HG03442 (cell line): ENCODE measurements around the gene FGF7.
"Not testable (repeated sequence)": the region's sequence is repeated elsewhere in the genome, so short reads cannot be mapped to it uniquely, and the experiment has no call there.

Experiments used
- ATAC-seq: cut with Tn5 transposase; IDR thresholded peaks from one replicate; pipeline ENCODE4 v1.9.1; 2021; ENCODE audit warnings: mild to moderate bottlenecking, moderate library complexity; ENCODE audit not compliant: unreplicated experiment

FGF7 gene

GRCh38 chr15:49492151-49492550 lies 69.1 kb downstream of the FGF7 start:
- no peak for ATAC-seq

DNA sequence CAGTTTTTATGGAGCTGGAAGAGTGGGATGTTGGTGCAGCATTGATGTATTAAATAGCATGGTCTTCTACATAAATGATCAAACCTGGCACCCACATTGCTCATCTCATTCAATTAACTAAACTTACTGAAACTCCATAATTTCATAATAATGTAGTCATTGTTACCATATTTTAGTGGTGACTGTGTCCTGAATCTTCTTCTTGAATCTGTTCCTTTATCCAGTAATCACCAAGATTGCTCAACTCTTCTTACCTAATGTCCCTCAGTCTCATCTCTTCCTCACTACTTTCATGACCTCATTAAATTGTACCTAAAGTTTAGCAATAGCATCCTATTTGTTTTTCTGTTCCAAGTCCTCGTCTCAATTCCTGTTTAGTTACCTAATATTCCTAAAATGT lies 69.8 kb downstream of the FGF7 start:
- ATAC-seq = no peak

- ATAC-seq = no peak
Measured at GRCh38 chr15:49494842-49495241, 71.8 kb downstream of the FGF7 start.

DNA sequence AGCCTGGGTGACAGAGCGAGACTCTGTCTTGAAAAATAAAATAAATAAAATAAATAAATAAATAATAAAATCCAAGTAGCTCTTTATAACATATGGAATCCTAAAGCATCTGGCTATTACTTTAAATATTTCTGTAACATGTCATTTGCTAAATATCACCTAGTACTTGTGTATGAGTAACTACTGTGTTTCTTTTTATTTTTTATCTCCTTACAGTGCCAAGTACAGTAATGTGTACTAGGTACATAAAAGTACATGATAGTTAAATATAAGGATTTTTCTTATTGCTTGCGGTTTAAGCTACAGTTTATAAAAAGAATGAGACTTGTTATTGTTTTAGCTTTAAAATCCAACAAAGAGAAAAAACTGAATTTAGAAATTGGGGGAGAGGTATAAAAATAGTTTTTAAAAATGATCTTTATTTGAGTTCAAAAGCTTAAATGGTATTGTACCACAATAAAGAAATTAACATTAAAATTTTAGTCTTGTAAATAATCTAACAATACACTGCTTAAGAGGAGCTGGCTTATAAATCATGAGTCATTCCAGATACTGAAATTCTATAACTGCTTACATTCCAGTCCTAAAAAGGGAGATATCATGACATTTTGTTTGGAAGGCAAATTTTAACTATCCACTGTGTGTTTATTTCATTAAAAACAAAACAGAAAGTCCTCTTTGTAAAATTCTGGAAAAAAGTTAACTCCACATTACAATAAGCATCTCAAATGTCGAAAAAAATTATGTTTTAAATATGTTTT lies 73.1 kb downstream of the FGF7 start:
- ATAC-seq = no peak

GRCh38 chr15:49501586-49501985 lies 78.5 kb downstream of the FGF7 start:
- no peak for ATAC-seq

DNA sequence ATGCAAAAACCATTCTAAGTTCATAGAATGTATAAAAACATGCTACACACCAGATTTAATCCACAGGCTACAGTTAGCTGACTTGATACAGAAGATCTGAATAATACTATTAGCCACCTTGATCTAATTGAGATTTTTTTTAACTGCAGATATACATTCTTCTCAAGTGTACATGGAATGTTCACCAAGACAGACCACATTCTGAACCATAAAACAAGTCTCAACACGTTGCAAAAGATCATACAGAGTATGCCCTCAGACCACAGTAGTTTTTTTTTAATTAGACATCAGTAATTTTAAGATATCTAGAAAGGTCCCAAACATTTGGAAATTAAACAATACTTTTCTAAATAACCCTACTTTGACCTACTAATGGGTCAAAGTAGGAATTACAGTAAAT lies 83.3 kb downstream of the FGF7 start:
- no peak for ATAC-seq

- ATAC-seq = no peak
Measured at GRCh38 chr15:49507261-49507660, 84.2 kb downstream of the FGF7 start.

GRCh38 chr15:49512739-49513138 lies 89.7 kb downstream of the FGF7 start:
- not testable (repeated sequence) for ATAC-seq

DNA sequence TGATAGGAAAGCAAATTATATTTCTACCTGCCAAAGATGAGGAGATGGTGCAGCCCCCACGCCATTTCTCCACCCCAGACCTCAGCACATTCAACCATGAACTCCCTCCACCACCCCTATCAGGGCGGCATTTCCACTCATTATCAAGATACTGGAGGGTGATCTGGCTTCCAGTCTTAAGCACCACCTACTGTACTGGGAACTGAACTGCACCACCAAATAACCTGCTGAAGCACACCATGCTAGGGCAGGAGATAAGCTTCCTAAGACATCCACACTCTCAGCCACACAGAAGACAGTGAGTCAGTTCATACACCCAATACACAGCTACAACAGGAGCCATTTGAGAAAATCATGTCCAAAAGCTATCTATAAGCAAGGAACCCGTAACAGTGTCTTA lies 98.8 kb downstream of the FGF7 start:
- ATAC-seq = no peak

- no peak for ATAC-seq
Measured at GRCh38 chr15:49528289-49528688, 105.2 kb downstream of the FGF7 start.

DNA sequence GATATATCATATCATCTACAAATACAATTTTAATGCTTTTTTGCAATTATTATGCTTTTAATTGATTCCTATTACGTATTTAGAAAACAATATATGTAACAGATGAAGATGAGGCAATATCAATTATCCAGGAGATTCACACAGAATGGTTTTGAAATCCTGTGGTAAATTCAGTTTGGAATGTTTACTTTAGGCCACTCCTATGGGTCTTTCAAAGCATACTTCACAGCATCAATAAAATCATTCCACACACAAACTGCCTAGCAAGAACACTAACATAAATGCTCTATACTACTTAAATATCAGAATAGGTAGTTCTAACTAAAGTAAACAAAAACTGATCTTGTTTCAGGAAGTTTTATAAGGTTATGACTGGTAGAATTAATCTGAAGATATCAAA lies 107.0 kb downstream of the FGF7 start:
- ATAC-seq = no peak
